NCI-H146 treated with DMSO at 0.1 percent for 48 hours (cell line): ENCODE results near the gene NPM1.

Source experiments
- DNase-seq: peaks from one replicate; lab custom pipeline; 2025; ENCODE audit not compliant: unreplicated experiment; lab: John Stamatoyannopoulos, UW

NPM1 gene

DNA sequence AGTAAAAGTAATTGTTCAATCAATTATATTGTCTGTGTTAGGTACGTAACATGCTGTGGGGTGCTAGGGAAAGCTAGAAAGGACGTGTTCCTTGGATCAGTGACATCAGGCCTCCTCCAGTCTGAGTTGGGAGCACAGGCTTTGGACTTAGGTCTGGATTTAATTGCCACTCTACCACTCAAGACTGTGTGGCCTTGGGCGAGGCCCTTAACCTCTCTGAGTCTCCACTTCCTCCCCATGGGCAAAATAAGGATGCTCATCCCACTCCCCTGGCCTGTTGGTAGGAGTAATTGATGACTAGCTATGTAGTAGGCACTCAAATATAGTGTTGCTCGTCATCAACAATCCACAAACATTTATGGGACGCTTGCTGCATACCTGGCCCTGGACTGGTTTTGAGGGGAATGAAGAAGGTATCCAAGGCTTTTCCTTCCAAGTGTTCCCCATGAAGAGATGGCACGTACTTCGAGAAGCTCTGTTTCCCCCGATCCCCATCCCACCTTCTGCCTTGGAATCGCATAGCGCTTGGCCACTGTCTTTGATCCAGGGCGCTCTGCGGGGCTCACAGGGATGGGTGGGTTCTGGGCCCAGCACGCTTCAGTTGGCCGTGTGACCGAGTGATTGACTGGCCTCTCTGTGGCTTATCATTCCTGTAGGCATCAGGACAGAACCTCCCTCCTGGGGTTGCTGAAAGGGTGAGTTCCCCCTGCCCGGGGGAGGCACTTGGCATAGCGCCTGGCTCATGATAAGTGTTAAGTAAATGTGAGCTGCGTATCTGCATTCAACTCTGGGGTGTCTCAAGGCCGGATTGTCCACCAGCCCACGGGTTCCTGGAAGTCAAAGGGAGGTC lies 39.9 kb downstream of the NPM1 start:
- DNase-seq: no peak

- no peak for DNase-seq
Observed at GRCh38 chr5:171428168-171428696, 40.6 kb downstream of the NPM1 start.

GRCh38 chr5:171428809-171429542 lies 41.3 kb downstream of the NPM1 start:
- DNase-seq: no peak

GRCh38 chr5:171429543-171429910 lies 41.9 kb downstream of the NPM1 start:
- DNase-seq: no peak

- DNase-seq: no peak
Observed at GRCh38 chr5:171431251-171431777, 43.7 kb downstream of the NPM1 start.

GRCh38 chr5:171432076-171432475 lies 44.4 kb downstream of the NPM1 start:
- DNase-seq: no peak

DNA sequence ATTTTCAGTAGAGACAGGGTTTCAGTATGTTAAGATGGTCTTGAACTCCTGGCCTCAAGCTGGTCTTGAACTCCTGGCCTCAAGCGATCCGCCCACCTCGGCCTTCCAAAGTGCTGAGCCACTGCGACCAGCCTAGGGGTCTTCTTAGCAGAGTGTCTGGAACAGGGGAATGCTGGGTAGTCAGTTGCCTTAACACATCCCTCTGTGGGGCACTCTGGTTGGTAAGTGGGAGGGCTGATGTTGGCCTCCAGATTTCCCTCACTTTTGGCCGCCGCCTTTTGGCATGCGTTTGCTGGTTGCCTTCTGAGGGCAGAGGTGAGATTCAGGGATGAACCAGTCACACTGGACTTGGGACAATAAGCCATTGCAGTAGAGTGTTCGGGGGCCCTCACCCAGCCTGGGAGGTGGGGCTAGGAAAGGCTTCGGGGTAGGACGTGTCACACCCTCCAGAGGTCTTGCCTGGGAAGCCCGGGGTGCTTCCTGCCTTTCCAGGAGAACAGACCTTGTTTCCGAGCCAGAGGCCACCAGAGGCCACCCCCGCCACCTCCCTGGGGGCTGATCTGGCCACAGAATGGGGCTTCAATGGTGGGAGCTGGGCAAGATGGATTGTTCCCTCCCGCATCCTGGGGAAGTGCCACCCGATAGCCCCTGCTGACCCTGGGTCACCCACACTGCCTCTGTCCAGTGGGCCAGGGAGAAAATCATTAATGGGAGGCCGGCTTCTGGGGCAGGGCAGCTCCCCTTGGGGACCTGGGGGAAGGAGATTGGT lies 45.1 kb downstream of the NPM1 start:
- DNase-seq: no peak

- no peak for DNase-seq
Observed at GRCh38 chr5:171433352-171433698, 45.7 kb downstream of the NPM1 start.

- DNase-seq: no peak
Observed at GRCh38 chr5:171433982-171434676, 46.5 kb downstream of the NPM1 start.

DNA sequence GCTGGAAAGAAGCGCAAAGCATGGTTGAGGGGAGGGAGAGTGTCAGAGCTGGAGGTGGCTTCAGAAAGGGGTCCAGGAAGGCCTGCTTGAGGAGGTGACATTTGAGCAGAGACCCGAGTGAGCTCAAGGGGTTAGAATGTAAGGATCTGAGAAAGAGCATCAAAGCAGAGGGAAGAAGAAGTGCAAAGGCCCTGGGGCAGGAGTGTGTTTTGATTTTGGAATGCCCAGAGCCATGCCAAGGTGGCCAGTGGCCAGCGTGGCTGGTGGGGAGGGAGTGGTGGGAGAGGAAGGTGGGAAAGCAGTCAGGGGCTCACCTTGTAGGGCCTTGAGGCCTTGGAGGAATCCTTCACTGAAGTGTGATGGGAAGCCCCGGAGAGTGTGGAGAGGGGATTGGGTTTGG lies 47.2 kb downstream of the NPM1 start:
- DNase-seq: no peak

DNA sequence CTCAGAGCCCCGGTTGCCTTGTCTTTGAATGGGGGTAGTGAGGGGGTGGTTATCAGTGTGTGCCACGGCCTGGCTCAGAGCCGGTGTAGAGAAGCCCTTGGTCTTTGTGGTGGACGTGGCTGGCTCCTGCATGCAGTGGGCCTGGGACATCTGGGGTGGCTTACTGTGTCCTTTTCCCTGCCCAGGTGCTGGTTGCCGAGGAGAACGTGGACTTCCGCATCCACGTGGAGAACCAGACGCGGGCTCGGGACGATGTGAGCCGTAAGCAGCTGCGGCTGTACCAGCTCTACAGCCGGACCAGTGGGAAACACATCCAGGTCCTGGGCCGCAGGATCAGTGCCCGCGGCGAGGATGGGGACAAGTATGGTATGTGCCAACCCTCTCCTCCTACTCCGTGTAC lies 48.3 kb downstream of the NPM1 start:
- no peak for DNase-seq

DNA sequence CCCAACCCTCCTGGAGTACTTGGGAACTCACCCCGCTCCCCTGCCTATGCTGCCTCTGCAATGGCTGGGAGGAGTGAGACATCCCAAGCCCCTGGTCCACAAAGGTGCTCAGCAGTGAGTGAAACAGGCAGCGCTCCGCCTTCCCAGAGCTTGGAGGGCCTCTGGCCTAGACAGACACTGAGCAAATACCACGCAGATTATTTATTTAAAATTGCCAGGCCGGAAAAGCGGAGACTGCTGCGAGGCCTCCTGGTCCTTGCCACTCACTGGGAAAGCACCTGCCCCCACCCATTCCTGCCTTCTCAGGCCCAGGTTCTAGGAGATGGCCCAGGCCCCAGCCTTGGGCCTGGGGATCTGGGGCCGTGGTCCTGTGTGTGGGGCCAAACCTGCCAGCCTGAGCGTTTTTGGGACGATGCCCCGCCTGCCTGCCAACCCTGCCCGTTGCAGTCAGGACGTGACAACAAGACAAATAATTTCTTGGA lies 49.2 kb downstream of the NPM1 start:
- DNase-seq: no peak

DNA sequence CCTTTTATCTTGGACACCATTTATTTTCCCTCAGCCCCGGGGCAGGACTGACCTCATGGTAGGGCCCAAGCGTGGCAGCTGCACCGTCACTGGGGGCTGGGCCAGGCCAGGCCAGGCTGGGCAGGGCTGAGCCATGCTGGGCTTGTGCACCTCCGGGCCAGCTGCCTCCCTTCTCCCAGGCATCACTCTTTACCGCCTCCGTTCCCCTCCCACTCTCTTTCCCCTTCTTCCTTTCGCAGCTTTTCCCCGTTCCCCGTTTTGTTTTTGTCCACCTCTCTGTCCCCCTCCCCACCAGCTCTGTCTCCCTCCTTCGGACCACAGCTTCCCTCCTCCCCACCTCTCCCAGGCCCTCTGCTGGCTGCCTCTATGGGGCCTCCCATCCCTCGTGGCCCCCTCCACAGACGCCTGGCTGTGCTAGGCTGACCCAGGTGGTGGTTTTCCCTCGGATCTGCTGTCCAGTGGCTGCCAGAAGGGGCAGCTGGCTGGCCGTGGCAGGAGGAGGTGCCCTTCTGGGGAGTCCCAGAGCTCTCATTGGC lies 49.7 kb downstream of the NPM1 start:
- DNase-seq: no peak

DNA sequence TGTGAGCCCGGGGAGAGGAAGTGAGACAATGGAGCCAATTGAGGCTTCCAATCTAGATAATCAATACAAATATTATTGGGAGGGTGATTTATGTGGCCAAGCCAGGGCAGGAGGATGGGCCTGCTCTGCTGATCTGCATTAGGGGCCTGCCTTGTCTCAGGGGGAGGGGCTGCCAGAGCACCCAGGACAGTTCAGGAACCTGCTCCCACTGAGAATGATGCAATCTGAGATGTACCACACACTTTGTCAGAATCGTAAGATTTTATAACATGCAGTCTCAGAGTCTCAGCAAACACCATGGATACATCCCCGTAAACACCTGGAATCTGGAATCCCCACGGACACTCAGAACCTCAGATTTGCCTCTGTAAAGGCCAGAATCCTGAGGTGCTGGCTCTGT lies 51.1 kb downstream of the NPM1 start:
- no peak for DNase-seq

- no peak for DNase-seq
Observed at GRCh38 chr5:171441246-171441791, 53.7 kb downstream of the NPM1 start.

- no peak for DNase-seq
Observed at GRCh38 chr5:171442287-171443042, 54.8 kb downstream of the NPM1 start.

- DNase-seq: no peak
Observed at GRCh38 chr5:171444582-171444981, 56.9 kb downstream of the NPM1 start.

- no peak for DNase-seq
Observed at GRCh38 chr5:171445644-171446516, 58.2 kb downstream of the NPM1 start.
